Transverse colon (tissue), 3 donors: ENCODE measurements around the gene ZACN.
"Not testable (repeated sequence)": the region's sequence is repeated elsewhere in the genome, so short reads cannot be mapped to it uniquely, and the experiment has no call there.

Source experiments
- POLR2A ChIP-seq: fragments of 450-650 bp; IDR thresholded peaks from one replicate; pipeline ENCODE4 v1.6.1; 2016; ENCODE audit warnings: antibody characterized with exemption, mild to moderate bottlenecking, moderate library complexity
- TF ChIP-seq, protein P1 (sequence below), 5 experiments: fragments of 200-600 bp in 3 of 5; fragments of 450-650 bp in 2 of 5; sonication (generic) in 3 of 5; IDR thresholded peaks; 1 replicate in 2 of 5; 2 replicates in 3 of 5; pipeline ENCODE4 v1.5.1; 2016 to 2017; ENCODE audit warnings: antibody characterized with exemption in 5 of 5, inconsistent platforms in 3 of 5, mild to moderate bottlenecking in 2 of 5, moderate library complexity in 1 of 5

DNA sequence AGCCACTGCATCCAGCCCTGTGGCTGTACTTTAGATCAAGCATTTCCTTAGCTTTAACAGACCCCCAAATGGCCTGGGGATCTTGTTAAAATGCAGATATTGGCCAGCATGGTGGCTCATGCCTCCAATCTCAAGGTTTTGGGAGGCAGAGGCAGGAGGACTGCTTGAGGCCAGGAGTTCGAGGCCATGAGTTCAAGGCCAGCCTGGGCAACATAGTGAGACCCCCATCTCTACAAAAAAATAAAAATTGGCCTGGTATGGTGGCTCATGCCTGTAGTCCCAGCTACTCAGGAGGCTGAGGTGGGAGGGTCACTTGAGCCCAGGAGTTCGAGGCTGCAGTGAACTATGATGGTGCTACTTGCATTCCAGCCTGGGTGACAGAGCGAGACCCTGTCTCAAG is 36.1 kb upstream of the ZACN start:
- TF ChIP-seq, protein P1, sequence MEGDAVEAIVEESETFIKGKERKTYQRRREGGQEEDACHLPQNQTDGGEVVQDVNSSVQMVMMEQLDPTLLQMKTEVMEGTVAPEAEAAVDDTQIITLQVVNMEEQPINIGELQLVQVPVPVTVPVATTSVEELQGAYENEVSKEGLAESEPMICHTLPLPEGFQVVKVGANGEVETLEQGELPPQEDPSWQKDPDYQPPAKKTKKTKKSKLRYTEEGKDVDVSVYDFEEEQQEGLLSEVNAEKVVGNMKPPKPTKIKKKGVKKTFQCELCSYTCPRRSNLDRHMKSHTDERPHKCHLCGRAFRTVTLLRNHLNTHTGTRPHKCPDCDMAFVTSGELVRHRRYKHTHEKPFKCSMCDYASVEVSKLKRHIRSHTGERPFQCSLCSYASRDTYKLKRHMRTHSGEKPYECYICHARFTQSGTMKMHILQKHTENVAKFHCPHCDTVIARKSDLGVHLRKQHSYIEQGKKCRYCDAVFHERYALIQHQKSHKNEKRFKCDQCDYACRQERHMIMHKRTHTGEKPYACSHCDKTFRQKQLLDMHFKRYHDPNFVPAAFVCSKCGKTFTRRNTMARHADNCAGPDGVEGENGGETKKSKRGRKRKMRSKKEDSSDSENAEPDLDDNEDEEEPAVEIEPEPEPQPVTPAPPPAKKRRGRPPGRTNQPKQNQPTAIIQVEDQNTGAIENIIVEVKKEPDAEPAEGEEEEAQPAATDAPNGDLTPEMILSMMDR (IDR thresholded peaks at IDR 0.05) = not testable (repeated sequence)
- TF ChIP-seq POLR2A = not testable (repeated sequence)
